Mononuclear cell (primary cell): ENCODE results near the gene GKN2. TPM values are rescaled to one million over a fixed set of nuclear protein-coding genes. Genes with fewer than 3 reads are reported as not detected.
"Not testable (repeated sequence)": the region's sequence is repeated elsewhere in the genome, so short reads cannot be mapped to it uniquely, and the experiment has no call there.

Source experiments
- H3K27me3 ChIP-seq: 2 replicates; pipeline ENCODE4 v1.6.0; 2011; ENCODE audit warnings: low read length, control low read depth; ENCODE audit not compliant: insufficient read depth
- H3K4me1 ChIP-seq: 2 replicates; pipeline ENCODE4 v1.5.1; 2011; ENCODE audit warnings: mild to moderate bottlenecking, low read length, control low read depth; ENCODE audit not compliant: insufficient read depth
- H3K4me3 ChIP-seq: 2 replicates; pipeline ENCODE4 v1.5.1; 2011; ENCODE audit warnings: mild to moderate bottlenecking, low read length, moderate library complexity
- H3K9me3 ChIP-seq: 2 replicates; pipeline ENCODE4 v1.5.1; 2011; ENCODE audit warnings: low read depth, mild to moderate bottlenecking, control low read depth, low read length
- total RNA-seq: library from RNA; depleted of rRNA; stranded (reverse); fragments of >200 nt; gene quantifications from one replicate; pipeline ENCODE4 v1.2.3, GENCODE V29; 2012

Gene GKN2
- total RNA-seq, 1 donor, result not detected

GRCh38 chr2:68901561-68901960 is 51.1 kb downstream of the GKN2 start:
- Histone ChIP-seq H3K4me3 (no peak overlapping the region), H3K27me3 (no peaks in the 10 kb centered on the region), H3K9me3 (no peaks in the 10 kb centered on the region), H3K4me1 (no peaks in the 10 kb centered on the region)

GRCh38 chr2:68901199-68901514 is 51.5 kb downstream of the GKN2 start:
- no peak overlapping the region for H3K4me3 ChIP-seq
- no peaks in the 10 kb centered on the region for H3K4me1 ChIP-seq
- no peaks in the 10 kb centered on the region for H3K27me3 ChIP-seq
- H3K9me3 ChIP-seq, result no peaks in the 10 kb centered on the region

GRCh38 chr2:68900496-68901198 is 52.0 kb downstream of the GKN2 start:
- Histone ChIP-seq H3K4me1 (no peaks in the 10 kb centered on the region), H3K9me3 (no peaks in the 10 kb centered on the region), H3K4me3 (no peak overlapping the region), H3K27me3 (no peaks in the 10 kb centered on the region)

GRCh38 chr2:68895981-68896380 is 56.7 kb downstream of the GKN2 start:
- H3K27me3 ChIP-seq, H3K9me3 ChIP-seq, H3K4me1 ChIP-seq, H3K4me3 ChIP-seq: not testable (repeated sequence)

Other genes starting within 250 kb of the GKN2 start
- 28.2 TPM for gene ARHGAP25, start 218.1 kb downstream of the GKN2 start, total RNA-seq
- not detected for gene BMP10, start 81.5 kb downstream of the GKN2 start, total RNA-seq
- 0.31 TPM for gene GKN1, start 21.7 kb upstream of the GKN2 start, total RNA-seq
- under 0.01 TPM for gene ANTXR1, start 60.3 kb upstream of the GKN2 start, total RNA-seq